WERI-Rb-1 (cell line): ENCODE data around the gene KCNJ4.

Experiments used
- DNase-seq: peaks from one replicate; pipeline ENCODE4 v3.0.0-alpha.2; 2020
- H3K27ac ChIP-seq: fragments of 250-450 bp; sonication (Bioruptor Pico); 2 replicates; pipeline ENCODE4 v1.5.1; 2020; ENCODE audit warnings: mild to moderate bottlenecking, moderate library complexity
- H3K27me3 ChIP-seq: fragments of 250-450 bp; sonication (Bioruptor Pico); 2 replicates; pipeline ENCODE4 v1.5.1; 2021; ENCODE audit warnings: mild to moderate bottlenecking, low read depth, moderate library complexity; ENCODE audit not compliant: insufficient read depth, severe bottlenecking
- H3K36me3 ChIP-seq: fragments of 250-450 bp; sonication (Bioruptor Pico); 2 replicates; pipeline ENCODE4 v1.5.1; 2020; ENCODE audit warnings: mild to moderate bottlenecking, moderate library complexity
- H3K4me3 ChIP-seq: 2 replicates; pipeline ENCODE4 v1.5.1; 2011; ENCODE audit warnings: low read depth, mild to moderate bottlenecking, control low read depth, low read length
- H3K9me3 ChIP-seq: fragments of 250-450 bp; sonication (Bioruptor Pico); 2 replicates; pipeline ENCODE4 v1.5.1; 2021; ENCODE audit warnings: mild to moderate bottlenecking, moderate library complexity; ENCODE audit not compliant: severe bottlenecking
- TF ChIP-seq, protein P1 (sequence below): IDR thresholded peaks from 2 replicates; pipeline ENCODE4 v1.5.1; 2011; ENCODE audit warnings: low read depth, mild to moderate bottlenecking, control low read depth, inconsistent platforms, low read length

The KCNJ4 gene

DNA sequence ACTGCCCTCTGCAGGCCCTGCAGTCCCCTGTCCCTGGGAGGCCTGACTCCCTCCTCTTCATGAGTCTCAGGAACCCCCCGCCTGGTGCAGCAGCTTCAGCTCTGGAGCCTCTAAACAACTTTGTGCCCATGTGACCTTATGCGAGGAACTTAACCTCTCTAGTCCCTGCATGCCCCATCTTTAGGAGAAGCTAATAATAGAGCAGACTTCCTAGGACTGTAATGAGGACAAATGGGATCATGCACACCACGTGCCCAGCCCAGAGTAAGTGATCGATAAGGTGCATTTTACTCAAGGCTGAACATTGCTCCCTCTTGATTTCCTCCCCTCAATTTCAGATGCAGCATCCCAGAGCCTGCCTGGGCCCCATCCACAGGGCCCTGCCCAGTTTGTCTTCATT lies 19.0 kb downstream of the KCNJ4 start:
- H3K27me3 ChIP-seq, result no peaks in the 10 kb centered on the region
- DNase-seq, result no peak
- no peak overlapping the region for H3K27ac ChIP-seq
- TF ChIP-seq, protein P1, sequence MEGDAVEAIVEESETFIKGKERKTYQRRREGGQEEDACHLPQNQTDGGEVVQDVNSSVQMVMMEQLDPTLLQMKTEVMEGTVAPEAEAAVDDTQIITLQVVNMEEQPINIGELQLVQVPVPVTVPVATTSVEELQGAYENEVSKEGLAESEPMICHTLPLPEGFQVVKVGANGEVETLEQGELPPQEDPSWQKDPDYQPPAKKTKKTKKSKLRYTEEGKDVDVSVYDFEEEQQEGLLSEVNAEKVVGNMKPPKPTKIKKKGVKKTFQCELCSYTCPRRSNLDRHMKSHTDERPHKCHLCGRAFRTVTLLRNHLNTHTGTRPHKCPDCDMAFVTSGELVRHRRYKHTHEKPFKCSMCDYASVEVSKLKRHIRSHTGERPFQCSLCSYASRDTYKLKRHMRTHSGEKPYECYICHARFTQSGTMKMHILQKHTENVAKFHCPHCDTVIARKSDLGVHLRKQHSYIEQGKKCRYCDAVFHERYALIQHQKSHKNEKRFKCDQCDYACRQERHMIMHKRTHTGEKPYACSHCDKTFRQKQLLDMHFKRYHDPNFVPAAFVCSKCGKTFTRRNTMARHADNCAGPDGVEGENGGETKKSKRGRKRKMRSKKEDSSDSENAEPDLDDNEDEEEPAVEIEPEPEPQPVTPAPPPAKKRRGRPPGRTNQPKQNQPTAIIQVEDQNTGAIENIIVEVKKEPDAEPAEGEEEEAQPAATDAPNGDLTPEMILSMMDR, result no peak
- no peaks in the 10 kb centered on the region for H3K36me3 ChIP-seq
- no peaks in the 10 kb centered on the region for H3K9me3 ChIP-seq
- no peak overlapping the region for H3K4me3 ChIP-seq

DNA sequence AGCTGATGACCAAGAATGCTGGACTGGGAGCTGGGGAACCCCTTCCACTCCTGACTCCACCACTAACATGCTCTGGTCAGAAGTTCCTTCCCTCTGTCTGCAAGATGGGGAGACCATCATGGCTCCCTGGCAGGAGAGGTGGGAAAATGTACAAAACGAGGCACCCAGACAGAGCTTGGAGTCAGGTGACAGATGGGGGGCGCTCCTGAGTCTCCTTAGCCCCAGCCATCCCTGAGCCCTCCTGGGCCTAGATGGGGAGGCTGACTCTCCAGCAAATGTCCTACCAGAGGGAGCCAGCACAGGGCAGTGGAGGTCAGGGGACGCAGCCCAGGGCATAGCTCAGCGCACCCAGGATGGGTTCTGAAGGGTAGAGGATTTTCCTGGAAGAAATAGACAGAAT lies 20.0 kb downstream of the KCNJ4 start:
- no peak for DNase-seq
- H3K27me3 ChIP-seq, result no peaks in the 10 kb centered on the region
- no peak overlapping the region for H3K27ac ChIP-seq
- TF ChIP-seq, protein P1, result peak; percentile 62
- no peaks in the 10 kb centered on the region for H3K36me3 ChIP-seq
- H3K9me3 ChIP-seq, result no peaks in the 10 kb centered on the region
- no peak overlapping the region for H3K4me3 ChIP-seq

DNA sequence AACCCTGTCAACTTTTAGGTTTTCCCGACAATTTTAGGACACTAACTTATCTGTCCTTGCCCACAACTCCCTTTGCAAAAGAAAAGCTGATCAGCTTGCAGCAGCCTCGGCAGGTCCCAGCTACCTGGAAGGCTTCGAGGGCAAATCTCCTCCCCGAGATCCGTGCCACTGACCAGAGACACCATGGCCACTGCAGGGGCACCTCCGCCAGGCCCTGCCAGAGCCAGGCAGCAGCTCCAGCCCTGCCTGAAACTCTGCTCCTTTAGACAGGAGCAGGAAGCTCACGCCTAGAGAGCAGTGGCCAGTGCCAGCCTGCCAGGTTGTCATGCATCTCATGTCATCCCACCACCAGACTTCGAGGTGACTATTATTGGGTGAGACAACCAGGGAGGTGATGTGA lies 21.1 kb downstream of the KCNJ4 start:
- no peak for DNase-seq
- TF ChIP-seq, protein P1, result no peak
- no peaks in the 10 kb centered on the region for H3K36me3 ChIP-seq
- no peaks in the 10 kb centered on the region for H3K9me3 ChIP-seq
- no peaks in the 10 kb centered on the region for H3K27me3 ChIP-seq
- no peak overlapping the region for H3K4me3 ChIP-seq
- H3K27ac ChIP-seq, result no peak overlapping the region

DNA sequence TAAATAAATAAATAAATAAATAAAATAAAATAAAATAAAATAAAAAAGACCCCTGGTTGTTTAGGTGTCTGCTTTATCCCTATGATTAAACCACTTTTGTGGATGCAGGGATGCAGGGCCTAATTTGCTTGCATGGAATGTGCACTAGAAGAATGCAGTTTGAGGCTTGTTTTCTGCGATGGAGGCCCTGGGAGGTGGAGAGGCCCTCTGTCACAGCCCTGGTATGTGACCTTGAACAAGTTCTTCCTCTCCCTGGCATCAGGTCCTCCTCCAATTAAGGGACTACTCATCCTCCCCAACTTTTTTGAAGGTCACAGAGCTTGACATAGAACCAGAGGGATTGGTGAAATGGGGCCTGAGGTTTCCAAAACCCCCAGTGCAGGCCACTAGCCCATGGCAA lies 22.7 kb downstream of the KCNJ4 start:
- no peak for DNase-seq
- Histone ChIP-seq H3K27ac (no peak overlapping the region), H3K36me3 (peaks cover 4% of the 10 kb centered on the region), H3K4me3 (no peak overlapping the region), H3K27me3 (no peaks in the 10 kb centered on the region), H3K9me3 (no peaks in the 10 kb centered on the region)
- TF ChIP-seq, protein P1, result no peak

DNA sequence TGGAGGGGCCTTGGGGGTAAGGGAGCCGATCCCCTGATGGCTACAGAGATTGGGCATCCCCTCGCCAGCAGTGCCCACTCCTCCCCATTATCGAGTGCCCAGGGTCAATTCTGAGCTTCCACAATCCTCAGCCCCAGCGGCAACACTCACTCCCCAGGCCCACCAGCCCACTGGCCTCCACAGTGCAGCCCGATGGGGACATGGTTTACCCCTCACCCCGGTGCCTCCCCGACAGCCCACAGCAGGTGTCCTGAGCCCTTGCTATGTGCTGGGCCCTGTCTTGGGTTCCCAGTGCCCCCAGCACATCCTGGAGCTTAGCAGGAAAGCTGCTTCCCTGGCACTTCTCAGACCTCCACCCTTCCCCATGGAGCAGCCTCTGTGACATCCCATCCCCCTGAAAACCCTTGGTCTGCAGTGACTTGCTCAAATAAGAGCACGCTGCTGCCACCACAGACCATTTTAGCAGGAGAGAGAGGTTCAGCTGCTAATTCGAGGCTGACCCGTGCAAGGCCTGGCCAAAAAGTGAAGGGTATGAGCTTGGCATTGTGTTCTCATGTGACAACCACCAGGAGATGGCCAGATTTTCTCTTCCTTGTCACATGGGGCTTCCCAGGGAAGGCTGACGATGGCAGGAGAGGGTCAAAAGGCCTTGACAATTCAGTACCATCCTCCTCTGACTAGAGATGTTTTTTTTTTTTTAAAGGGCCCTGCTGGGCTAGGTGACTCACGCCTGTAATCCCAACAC lies 23.6 kb downstream of the KCNJ4 start:
- no peak overlapping the region for H3K27ac ChIP-seq
- H3K9me3 ChIP-seq, result no peaks in the 10 kb centered on the region
- TF ChIP-seq, protein P1, result no peak
- no peak for DNase-seq
- no peak overlapping the region for H3K4me3 ChIP-seq
- peaks cover 11% of the 10 kb centered on the region for H3K36me3 ChIP-seq
- no peaks in the 10 kb centered on the region for H3K27me3 ChIP-seq
